ENCODE results near the gene KPNA6. TPM values are rescaled to one million over a fixed set of nuclear protein-coding genes. Genes with fewer than 3 reads are reported as not detected.

Gene KPNA6
- total and polyA plus RNA-seq, 2 of the 13 experiments (the other 11 are each of a cell fraction or from before 2014, with no cell fraction given): 22.0 to 47.5 TPM

- no peak for TF ChIP-seq E2F5 (CRISPR knock-in tag; conservative IDR thresholded peaks at IDR 0.05)
- peak; percentile 66; the same call in 1 of the 2 replicates for TF ChIP-seq ZNF446 (CRISPR knock-in tag; IDR thresholded peaks at IDR 0.05)
- TF ChIP-seq ZFP90 (CRISPR knock-in tag; IDR thresholded peaks at IDR 0.05; ENCODE audit: borderline replicate concordance): peak; percentile 80; the same call in 1 of the 2 replicates
- TF ChIP-seq CREM (IDR thresholded peaks at IDR 0.05): peak; percentile 38; the same call in 1 of the 2 replicates
- TF ChIP-seq CREM (CRISPR knock-in tag; IDR thresholded peaks at IDR 0.05): no peak
- TF ChIP-seq FOXC1 (CRISPR knock-in tag; IDR thresholded peaks at IDR 0.05; ENCODE audit: borderline replicate concordance): peak; percentile 85
- TF ChIP-seq XRCC5 (optimal IDR thresholded peaks at IDR 0.05; ENCODE audit: low read length): peak; percentile 39
- peak; percentile 92 for TF ChIP-seq ZNF225 (CRISPR knock-in tag; IDR thresholded peaks at IDR 0.05)
- TF ChIP-seq, protein P1, sequence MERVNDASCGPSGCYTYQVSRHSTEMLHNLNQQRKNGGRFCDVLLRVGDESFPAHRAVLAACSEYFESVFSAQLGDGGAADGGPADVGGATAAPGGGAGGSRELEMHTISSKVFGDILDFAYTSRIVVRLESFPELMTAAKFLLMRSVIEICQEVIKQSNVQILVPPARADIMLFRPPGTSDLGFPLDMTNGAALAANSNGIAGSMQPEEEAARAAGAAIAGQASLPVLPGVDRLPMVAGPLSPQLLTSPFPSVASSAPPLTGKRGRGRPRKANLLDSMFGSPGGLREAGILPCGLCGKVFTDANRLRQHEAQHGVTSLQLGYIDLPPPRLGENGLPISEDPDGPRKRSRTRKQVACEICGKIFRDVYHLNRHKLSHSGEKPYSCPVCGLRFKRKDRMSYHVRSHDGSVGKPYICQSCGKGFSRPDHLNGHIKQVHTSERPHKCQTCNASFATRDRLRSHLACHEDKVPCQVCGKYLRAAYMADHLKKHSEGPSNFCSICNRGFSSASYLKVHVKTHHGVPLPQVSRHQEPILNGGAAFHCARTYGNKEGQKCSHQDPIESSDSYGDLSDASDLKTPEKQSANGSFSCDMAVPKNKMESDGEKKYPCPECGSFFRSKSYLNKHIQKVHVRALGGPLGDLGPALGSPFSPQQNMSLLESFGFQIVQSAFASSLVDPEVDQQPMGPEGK (CRISPR knock-in tag; IDR thresholded peaks at IDR 0.05): peak; percentile 50; the same call in 1 of the 2 replicates
- TF ChIP-seq, protein P2, sequence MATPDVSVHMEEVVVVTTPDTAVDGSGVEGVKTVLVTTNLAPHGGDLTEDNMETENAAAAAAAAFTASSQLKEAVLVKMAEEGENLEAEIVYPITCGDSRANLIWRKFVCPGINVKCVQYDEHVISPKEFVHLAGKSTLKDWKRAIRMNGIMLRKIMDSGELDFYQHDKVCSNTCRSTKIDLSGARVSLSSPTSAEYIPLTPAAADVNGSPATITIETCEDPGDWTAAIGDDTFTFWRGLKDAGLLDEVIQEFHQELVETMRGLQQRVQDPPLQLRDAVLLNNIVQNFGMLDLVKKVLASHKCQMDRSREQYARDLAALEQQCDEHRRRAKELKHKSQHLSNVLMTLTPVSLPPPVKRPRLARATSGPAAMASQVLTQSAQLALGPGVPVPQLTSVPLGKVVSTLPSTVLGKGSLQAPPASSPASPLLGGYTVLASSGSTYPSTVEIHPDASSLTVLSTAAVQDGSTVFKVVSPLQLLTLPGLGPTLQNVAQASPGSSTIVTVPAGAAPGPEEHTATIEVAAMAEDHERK (CRISPR knock-in tag; IDR thresholded peaks at IDR 0.05; ENCODE audit: low read depth): no peak
- TF ChIP-seq HOXA7 (CRISPR knock-in tag; IDR thresholded peaks at IDR 0.05): no peak
- 0 out of 2 replicates have a peak, but pooled peaks have one; percentile 39 for TF ChIP-seq ISL2 (CRISPR knock-in tag; IDR thresholded peaks at IDR 0.05)
- TF ChIP-seq, protein P3, sequence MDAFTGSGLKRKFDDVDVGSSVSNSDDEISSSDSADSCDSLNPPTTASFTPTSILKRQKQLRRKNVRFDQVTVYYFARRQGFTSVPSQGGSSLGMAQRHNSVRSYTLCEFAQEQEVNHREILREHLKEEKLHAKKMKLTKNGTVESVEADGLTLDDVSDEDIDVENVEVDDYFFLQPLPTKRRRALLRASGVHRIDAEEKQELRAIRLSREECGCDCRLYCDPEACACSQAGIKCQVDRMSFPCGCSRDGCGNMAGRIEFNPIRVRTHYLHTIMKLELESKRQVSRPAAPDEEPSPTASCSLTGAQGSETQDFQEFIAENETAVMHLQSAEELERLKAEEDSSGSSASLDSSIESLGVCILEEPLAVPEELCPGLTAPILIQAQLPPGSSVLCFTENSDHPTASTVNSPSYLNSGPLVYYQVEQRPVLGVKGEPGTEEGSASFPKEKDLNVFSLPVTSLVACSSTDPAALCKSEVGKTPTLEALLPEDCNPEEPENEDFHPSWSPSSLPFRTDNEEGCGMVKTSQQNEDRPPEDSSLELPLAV (CRISPR knock-in tag; conservative IDR thresholded peaks at IDR 0.05; ENCODE audit: low read depth): no peak
- TF ChIP-seq KLF16 (CRISPR knock-in tag; IDR thresholded peaks at IDR 0.05): 0 out of 4 replicates have a peak, but pooled peaks of 1 of the 2 experiments have one; percentile 75
- no peak for TF ChIP-seq CENPT (CRISPR knock-in tag; IDR thresholded peaks at IDR 0.05; ENCODE audit: low read depth)
- no peak for TF ChIP-seq ZFP62 (CRISPR knock-in tag; IDR thresholded peaks at IDR 0.05)
- 0 out of 2 replicates have a peak, but pooled peaks have one; percentile 20 for TF ChIP-seq GMEB1 (CRISPR knock-in tag; IDR thresholded peaks at IDR 0.05; ENCODE audit: borderline replicate concordance)
- TF ChIP-seq POLR2G (IDR thresholded peaks at IDR 0.05; ENCODE audit: low read depth, low read length): peak; percentile 78
- no peak; the same call in 1 of the 2 replicates for TF ChIP-seq ZNF550 (CRISPR knock-in tag; IDR thresholded peaks at IDR 0.05; ENCODE audit: borderline replicate concordance)
- TF ChIP-seq ZNF83 (CRISPR knock-in tag; IDR thresholded peaks at IDR 0.05; ENCODE audit: borderline replicate concordance): 0 out of 2 replicates have a peak, but pooled peaks have one; percentile 14
- peak; percentile 87; the same call in 1 of the 2 replicates for TF ChIP-seq EED (CRISPR knock-in tag; IDR thresholded peaks at IDR 0.05)
Measured at GRCh38 chr1:32107742-32108661, at the start of gene KPNA6 (continued).
